GM21576 (cell line): Measurements from ENCODE around the gene TBCEL.
"Not testable (repeated sequence)": the region's sequence is repeated elsewhere in the genome, so short reads cannot be mapped to it uniquely, and the experiment has no call there.

Experiments used
- ATAC-seq: cut with Tn5 transposase; IDR thresholded peaks from one replicate; pipeline ENCODE4 v1.9.1; 2021; ENCODE audit warnings: mild to moderate bottlenecking, moderate library complexity; ENCODE audit not compliant: unreplicated experiment

TBCEL gene

DNA sequence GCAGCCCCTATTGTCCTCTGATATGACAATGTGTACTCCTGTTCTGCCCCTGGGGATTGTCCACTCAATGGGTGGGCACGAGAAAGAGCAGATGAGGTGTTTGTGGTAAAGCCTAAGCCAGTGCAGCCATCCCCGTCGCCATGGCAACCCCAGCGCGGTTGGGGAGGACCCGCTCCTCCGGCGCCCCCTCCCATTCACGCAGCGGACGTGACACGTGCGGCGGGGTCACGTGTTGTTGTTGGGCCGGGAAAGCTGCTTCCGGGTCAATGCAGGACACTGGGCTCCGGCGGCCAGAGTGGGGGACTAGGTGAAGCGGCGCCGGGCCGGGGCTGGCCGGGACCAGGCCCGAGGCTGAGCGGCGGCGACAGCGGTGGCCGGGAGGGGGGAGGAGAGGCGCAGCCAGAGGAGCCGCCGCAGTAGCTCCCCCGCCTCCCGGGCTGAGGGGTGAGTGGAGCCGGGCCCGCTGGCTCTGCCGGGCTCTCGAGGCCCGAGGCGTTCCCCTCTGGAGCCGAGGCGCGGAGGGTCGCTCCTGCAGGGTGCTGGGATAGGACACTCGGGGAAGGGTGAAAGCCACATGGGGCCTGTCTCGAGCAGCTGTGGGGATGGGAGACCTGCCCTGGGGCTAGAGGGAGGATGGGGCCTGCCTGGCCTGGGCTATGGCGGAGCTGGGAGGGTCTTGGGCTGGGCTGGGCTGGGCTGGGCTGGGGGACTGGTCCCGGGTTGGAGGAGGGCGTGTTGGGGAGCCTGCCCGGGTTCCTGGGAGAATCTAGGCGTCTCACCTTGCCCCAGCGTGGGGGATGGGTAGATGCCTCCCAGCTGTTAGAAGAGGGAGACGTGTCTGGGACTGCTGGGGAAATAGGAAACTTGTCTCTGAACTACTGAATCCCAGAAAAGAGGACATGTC is at the start of gene TBCEL:
Gene TBCEL, plus strand, starts transcription at position 255 of the 904 bp plus-strand sequence. CDS start 21,589 bp downstream, outside the sequence.
- peak; percentile 93 for ATAC-seq

DNA sequence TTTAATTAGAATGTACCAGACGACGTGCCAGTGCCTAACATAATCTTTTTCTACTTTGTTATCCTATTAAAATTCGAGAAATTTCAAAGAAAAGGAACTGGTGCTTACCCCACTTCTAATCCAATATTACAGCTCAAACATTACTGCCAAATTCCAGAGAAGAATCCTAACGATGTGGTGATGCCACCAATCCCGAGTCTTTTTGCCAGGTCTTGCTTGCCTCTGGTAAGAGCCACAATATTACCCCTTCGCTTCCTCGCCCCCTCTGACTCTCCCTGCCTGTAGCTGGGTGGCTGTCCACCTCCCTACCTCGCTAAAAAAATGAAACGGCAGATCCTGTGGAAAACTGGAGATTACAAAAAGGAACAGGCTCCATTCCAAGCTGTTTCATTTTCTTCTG is 49.4 kb upstream of the TBCEL start:
- no peak for ATAC-seq

DNA sequence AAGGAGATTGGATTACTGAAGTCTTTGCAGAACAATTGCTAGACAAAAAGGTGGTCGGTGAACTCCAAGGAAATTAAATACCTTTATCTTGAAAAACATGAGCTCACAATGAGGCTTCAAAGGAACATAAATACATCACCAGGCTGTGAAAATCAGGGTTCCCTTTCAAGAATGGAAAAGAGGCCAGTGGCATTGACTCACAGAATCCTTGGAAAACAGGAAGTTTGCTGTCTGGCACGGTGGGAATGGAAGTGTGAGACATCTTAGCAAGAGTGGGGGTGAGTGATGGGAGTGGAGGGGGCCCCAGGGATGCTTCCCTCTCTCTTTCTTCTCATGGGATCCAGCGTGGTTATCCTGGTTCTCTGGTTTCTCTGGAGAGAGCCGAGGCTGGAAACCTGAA is 48.9 kb upstream of the TBCEL start:
- no peak for ATAC-seq

DNA sequence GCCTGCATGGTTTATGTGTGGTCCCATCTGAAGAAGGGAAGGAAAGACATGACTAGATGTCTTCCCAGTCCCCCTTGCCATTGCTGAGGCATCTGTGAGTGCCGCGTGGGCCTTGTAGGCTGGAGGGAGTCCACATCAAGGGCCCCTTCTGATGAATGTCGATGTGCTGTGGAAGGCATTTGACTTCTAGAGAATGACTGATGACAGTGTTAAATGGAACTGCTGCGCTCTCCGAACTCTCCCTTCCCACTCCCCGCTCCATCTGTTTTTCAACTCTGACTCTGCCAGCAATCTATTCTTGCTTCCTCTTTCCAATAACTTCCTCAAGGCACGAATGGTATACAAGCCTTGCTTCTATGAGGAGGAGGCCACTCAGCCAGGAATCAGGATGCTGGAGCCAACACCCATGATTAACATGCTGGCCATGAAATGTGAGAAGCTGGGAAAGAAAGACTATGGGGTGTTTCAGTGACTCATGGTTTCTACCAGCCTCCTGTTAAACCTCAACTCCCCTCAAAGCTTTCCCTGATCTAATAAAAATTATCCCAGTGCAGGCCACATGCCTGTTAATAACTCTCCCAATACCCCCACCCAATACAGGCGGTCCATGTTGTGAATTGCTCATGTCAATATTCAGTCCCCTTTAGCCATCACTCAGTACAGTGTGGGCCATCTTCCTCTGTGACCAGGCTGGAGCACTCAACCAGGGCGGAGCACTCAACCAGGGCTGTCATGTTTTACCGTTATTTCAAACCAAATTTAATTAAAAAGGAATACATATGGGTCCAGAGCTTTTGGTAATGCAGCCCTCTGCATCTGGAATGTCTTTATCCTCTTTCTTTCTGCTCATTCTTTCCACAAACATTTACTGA is 46.4 kb upstream of the TBCEL start:
- ATAC-seq = no peak

DNA sequence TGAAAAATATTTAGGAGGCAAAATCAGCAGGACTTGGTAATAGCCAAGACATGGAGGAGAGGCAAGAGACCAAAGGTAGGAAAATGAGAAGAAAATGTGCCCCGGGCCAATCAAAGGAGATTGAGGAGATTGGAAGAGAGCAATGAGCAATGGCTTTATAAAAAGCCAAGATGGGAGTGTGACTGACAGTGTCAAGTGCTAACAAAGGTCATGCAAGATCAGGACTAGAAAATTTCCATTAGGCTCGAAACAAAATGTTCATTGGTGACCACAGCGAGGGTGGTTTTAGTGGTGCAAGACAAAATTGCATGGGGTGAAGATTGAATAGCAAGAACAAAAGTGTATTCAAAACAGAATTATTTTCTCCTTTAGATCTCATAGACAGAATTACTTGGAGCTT is 45.2 kb upstream of the TBCEL start:
- no peak for ATAC-seq

DNA sequence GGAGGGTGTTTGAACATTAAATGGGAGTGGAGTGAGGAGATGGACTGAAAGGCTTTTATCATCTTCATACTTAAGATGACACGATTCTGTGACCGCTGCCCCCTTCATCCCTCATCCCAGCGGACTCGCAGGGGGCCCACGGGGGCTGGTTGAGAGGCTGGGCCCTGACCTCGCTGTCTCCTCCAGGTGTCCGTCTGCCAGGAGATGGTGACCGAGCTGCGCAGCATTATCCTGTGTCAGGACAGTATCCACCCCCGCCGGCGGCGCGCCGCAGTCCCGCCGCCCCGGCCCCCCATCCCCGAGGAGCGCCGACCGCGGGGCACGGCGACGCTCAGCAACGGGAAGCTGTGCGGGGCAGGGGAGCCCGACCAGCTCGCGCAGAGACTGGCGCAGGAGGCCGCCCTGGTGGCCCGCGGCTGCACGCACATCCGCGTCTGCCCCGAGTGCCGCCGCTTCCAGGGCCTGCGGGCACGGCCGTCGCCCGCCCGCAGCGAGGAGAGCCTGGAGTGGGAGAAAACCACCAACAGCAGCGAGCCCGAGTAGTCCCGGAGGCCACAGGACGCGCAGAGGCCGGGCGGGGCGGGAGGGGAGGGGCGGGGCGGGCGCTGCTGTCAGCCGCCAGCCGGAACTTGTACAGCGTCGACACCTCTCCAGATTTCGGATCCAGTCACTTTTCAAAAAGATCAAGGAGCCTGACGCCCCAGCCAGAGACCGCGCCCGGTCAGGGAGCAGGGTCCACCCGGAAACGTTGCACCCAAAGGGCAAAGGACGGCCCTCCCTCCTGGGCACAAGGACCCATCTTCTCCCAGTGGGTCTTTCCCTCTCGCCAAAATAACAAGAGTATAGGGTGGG is 38.0 kb upstream of the TBCEL start:
- no peak for ATAC-seq

GRCh38 chr11:120988603-120989002 is 35.3 kb upstream of the TBCEL start:
- ATAC-seq = no peak

DNA sequence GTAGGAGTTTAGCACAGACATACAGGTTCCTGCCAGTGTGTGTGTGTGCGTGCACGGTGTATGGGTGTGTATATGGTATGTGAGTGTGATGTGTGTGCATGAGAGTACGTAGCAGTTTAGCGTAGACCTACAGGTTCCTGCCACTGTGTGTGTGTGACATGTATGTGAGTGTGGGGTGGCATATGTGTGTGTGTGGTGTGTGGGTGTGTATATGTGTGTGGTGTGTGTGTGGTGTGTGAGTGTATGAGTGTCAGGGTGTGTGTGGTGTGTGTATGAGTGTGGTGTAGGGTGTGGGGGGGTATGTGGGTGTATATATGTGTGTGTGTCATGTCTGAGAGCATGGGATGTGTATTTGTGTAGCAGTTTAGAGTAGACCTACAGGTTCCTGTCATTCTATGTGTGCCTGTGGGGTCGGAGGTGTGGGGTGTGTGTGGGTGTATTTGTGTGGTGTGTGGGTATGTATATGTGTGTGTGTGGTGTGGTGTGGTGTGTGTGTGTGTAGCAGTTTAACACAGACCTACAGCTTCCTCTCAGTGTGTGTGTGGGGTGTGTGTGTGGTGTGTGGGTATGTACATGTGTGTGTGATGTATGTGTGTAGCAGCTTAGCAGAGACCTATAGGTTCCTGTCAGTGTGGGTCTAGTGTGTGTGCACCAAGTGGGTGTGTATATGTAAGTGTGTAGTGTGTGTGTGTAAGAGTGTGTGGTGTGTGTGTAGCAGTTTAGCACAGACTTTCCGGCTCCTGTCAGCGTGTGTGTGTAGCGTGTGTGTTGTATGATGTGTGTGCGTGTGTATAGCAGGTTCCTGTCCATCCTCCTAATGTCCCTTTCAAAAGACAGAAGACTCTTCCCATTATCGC is 31.8 kb upstream of the TBCEL start:
- ATAC-seq = no peak

- ATAC-seq = no peak
Observed at GRCh38 chr11:120994091-120994859, 29.6 kb upstream of the TBCEL start.

DNA sequence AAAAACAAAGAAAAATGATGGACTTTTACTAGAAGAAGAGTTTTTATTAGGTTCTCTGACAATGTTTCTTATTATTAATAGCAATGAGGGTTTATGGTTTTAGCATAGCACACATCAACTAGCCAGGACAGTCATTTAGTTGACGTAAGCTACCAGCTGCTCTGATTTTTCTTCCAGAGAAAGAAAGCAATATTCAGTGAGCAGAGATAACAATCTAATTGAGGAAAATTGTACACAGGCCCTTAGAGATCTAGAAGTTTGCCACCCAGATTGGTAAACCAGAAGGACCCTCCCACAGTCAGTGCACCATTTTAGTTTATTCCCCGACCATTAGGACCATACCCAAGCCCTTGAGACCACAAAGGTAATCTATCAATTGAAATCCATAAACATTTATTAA is 28.7 kb upstream of the TBCEL start:
- no peak for ATAC-seq

DNA sequence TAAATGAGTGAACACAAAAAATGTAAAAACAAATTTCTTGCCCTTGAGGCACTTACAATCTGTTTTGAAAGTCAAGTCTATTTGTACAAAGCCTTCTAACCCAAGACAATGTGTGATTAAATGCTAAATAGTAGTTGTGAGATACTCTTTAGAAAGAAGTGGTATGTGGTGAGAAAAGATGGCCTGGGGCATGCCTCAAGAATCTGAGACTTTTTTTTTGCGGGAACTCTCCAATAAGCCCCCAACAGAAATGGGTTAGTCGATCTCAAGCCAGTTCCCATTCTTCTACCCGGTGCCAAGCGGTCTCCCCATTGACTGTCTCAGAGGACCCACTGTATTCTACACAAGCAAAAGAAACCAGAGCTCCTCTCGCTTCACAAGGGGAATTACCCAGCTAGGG is 26.9 kb upstream of the TBCEL start:
- no peak for ATAC-seq

DNA sequence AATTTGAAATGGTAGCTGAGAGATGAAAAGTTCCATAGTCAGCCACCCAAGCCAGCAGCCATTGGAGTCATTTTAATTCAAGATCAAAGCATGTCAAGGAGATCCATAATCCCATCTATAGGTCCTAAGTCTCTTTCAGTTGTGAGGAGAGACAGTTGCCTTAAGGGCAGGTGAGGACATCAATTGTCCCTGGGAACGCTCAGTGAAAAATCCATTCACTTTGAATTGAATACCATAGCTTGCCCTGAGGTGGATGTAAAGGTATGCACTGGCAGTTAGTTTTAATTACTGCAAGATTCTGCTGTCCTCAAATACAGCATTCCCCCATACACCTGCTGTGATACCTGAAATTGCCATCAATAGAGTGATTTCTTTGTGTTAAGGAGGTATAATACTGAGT is 25.3 kb upstream of the TBCEL start:
- ATAC-seq = no peak

DNA sequence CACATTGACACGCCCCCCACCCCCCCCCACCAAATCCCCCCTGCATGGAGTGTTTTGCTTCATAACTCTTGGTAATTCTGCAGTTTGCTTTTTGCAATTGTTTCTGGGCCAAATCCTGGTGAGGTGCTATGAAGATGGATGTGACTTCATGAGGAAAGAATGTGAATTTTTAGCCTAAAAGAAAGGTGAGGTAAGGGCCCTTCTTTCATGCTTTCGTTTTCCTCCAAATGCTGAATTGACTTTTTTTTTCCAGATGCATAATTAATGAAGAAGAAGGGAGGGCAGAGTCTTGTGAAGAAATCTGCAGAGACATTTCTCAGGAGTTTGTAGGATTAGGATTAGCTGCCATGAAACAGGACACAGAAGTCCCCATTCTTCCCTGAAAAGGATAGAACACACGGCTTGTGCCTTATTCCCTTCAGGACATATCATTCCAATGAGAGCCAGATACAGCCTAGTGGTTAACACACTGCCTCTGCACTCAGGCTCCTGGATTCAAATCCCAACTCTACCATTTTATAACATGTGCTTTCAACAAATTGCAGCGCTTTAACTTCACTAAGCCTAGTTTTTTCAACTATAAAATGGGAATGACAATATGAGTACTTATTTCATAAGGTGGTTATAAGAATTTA is 19.6 kb upstream of the TBCEL start:
- no peak for ATAC-seq

- no peak for ATAC-seq
Observed at GRCh38 chr11:121006922-121007321, 17.0 kb upstream of the TBCEL start.

DNA sequence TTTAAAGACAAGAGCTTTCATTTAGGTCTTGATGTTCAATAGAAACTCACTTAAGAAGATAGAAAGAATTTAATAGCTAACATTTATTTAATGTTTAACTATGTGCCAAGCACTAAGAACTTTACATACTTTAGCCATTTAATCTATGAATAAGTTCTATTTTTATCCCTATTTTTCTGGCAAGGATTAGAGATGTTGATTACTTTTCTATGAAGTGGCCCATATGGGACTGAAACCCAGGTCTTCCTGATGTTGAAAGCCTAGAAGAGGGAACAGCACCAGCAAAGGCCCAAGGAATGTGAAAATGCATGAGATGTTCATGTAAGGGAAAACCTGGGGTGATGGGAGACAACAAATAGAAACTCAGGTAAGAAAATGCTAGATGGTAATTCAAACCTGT is 15.4 kb upstream of the TBCEL start:
- ATAC-seq = no peak

- ATAC-seq = no peak
Observed at GRCh38 chr11:121012091-121012490, 11.8 kb upstream of the TBCEL start.

- no peak for ATAC-seq
Observed at GRCh38 chr11:121018746-121019145, 5.2 kb upstream of the TBCEL start.

DNA sequence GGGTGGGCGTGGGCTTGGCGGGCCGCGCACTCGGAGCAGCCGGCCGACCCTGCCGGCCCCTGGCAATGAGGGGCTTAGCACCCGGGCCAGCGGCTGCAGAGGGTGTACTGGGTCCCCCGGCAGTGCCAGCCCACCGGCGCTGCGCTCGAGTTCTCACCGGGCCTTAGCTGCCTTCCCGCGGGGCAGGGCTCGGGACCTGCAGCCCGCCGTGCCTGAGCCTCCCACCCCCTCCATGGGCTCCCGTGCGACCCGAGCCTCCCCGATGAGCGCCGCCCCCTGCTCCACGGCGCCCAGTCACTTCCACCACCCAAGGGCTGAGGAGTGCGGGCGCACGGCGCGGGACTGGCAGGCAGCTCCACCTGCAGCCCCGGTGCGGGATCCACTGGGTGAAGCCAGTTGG is 2.2 kb upstream of the TBCEL start:
- ATAC-seq = not testable (repeated sequence)

- no peak for ATAC-seq
Observed at GRCh38 chr11:121024989-121025388, 1.1 kb downstream of the TBCEL start.
